TTC549 (cell line): ENCODE data around the gene SF3B4.
"Not testable (repeated sequence)": the region's sequence is repeated elsewhere in the genome, so short reads cannot be mapped to it uniquely, and the experiment has no call there.

ENCODE experiments used
- FAIRE-seq: peaks from 2 replicates; lab custom pipeline; 2012; peaks lifted over from hg19 to GRCh38; lab: Jason Lieb, UNC

The SF3B4 gene

GRCh38 chr1:149887456-149888246 lies 40.0 kb downstream of the SF3B4 start:
- peak; percentile 99 for FAIRE-seq

DNA sequence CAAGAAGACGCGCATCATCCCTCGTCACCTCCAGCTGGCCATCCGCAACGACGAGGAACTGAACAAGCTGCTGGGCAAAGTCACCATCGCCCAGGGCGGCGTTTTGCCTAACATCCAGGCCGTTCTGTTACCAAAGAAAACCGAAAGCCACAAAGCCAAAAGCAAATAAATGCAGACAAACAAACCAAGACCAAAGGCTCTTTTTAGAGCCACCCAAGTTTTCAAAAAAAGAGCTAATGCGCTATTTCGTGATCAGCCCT lies 40.5 kb downstream of the SF3B4 start:
- FAIRE-seq: not testable (repeated sequence)

- peak; percentile 99 for FAIRE-seq
Measured at GRCh38 chr1:149886396-149887195, 41.0 kb downstream of the SF3B4 start.

DNA sequence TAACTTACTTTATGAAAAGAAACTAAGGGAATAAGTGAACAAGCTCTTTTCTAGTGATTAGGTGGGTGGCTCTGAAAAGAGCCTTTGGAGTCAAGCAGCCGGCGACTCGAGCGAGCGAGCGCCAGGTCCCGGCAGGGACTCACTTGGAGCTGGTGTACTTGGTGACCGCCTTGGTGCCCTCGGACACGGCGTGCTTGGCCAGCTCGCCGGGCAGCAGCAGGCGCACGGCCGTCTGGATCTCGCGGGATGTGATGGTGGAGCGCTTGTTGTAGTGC lies 41.5 kb downstream of the SF3B4 start:
- not testable (repeated sequence) for FAIRE-seq

DNA sequence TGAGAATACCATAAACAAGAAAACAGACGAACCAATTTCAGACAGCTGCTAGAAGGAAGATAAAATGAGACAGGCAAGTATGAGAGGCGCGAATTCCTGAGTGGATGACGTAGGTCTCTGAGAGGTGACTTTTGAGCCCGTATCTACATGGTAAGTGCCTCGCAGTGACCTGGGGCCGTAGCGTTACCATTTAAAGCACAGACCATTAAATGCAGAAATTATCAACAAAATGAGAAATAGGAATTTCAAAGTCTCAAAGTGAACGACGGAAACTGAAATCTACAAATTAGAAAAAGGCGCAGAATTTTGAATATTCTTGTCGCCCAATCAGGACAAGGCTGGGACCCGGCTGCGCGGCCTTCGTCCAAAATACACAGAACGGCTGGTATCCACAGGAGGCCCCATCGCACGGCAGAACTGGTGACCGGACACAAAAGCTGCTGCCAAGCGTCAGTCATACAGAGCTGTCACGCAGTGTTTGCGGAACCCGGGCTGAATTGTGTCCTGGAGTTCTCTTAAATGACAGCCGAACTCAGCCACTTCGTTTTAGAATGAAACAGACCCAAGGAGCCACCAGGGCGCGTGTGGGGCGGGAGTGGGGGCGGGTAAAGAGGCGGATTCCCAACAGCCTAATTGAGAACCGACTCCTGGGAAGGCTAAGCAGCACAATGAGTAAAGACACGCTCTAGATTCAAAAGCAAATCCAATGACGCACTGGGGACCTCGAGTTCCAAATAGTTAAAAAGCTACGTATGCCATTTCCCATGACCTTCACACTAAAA lies 42.1 kb downstream of the SF3B4 start:
- FAIRE-seq: peak; percentile 70

- no peak for FAIRE-seq
Measured at GRCh38 chr1:149884433-149885338, 42.9 kb downstream of the SF3B4 start.

DNA sequence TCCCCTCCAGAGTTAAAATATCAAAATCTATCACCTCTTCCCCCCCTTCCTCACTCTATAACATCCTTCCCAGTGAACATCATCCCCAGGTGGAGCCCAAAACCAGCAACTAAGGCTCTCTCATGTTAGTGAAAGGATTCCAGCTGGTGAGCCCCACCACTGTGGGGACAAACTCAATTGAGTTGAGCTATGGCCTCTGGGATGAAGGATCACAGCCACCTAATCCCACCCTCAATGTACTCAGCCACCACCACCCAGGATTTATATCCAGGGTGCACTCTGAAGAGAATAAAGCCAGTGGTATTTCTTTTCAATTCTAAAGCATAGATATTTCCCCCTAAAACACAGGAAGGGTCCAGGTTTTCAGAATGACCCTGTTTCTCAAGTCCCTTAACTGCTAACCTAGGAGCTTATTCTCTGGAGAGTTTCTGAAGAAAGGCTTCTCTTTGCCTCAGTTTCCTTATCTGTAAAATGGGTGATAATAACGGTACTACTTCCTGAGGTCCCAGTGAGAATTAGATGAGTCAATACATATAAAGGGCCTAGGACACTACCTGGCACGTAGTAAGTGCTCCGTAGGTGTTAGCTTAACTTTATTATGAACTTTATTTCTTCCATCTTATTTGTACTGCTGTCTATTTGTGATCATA lies 43.9 kb downstream of the SF3B4 start:
- no peak for FAIRE-seq

DNA sequence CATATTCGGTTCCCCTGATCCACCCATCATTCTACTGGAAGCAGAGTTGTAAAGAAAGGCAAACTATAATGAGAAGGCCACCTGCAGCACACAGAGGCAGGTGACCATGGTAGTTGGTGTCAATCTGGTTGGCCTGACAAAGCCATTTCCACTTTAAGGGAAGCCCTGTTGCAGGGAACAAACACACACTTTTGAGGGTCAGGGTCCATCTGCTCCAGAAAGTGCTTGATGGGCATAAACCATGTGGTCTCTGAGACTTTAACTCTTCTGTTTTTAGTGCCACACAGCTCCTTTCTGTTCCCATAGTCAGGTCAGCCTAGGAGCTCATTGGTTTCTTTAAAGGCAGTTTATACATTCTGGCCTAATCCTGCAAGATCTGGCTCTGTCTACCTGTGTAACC lies 45.7 kb downstream of the SF3B4 start:
- no peak for FAIRE-seq

GRCh38 chr1:149879556-149879955 lies 48.0 kb downstream of the SF3B4 start:
- FAIRE-seq: no peak

- FAIRE-seq: no peak
Measured at GRCh38 chr1:149877211-149877946, 50.2 kb downstream of the SF3B4 start.
